Upper lobe of left lung (tissue), 6 donors: ENCODE results near the gene MAPK13. TPM values are rescaled to one million over a fixed set of nuclear protein-coding genes. Genes with fewer than 3 reads are reported as not detected.
A peak's percentile ranks its signal among the peaks of the same experiment; 100 is the strongest.
"Not testable (repeated sequence)": the region's sequence is repeated elsewhere in the genome, so short reads cannot be mapped to it uniquely, and the experiment has no call there.

Source experiments
- ATAC-seq, 2 donors: fragments of 200-7000 bp; cut with Tn5 transposase; one replicate each; pipeline ENCODE4 v1.9.1; 2022; ENCODE audit warnings: mild to moderate bottlenecking in 2 of 2, moderate library complexity in 2 of 2; ENCODE audit not compliant: low FRiP score in 2 of 2
- DNase-seq, 2 donors: peaks; one replicate each; pipeline ENCODE4 v3.0.0-alpha.2; 2019 to 2020
- H3K27ac ChIP-seq, 4 donors: fragments of 200-600 bp; sonication (generic); one replicate each; pipeline ENCODE4 v1.5.1; 2016 to 2019
- H3K27me3 ChIP-seq, 4 donors: fragments of 200-600 bp; sonication (generic); one replicate each; pipeline ENCODE4 v1.5.1; 2017 to 2019
- H3K36me3 ChIP-seq, 4 donors: fragments of 200-600 bp; sonication (generic); one replicate each; pipeline ENCODE4 v1.5.1; 2016 to 2019
- H3K4me1 ChIP-seq, 4 donors: fragments of 200-600 bp; sonication (generic); one replicate each; pipeline ENCODE4 v1.5.1; 2018 to 2019
- H3K4me3 ChIP-seq, 4 donors: fragments of 200-600 bp; sonication (generic); one replicate each; pipeline ENCODE4 v1.5.1; 2017 to 2019; ENCODE audit warnings: mild to moderate bottlenecking in 2 of 4, moderate library complexity in 1 of 4
- H3K9me3 ChIP-seq, 4 donors: fragments of 200-600 bp; sonication (generic); one replicate each; pipeline ENCODE4 v1.5.1; 2018 to 2019
- CTCF ChIP-seq, 6 experiments: fragments of 450-650 bp in 4 of 6; fragments of 200-600 bp in 2 of 6; sonication (generic) in 2 of 6; IDR thresholded peaks; one replicate each; pipeline ENCODE4 v1.5.1; 2016 to 2019; ENCODE audit warnings: antibody characterized with exemption in 6 of 6
- EP300 ChIP-seq, 4 donors: sonication (generic); formaldehyde crosslinking; IDR thresholded peaks; one replicate each; pipeline ENCODE4 v1.5.1; 2017; ENCODE audit warnings: antibody characterized with exemption in 4 of 4, control low read depth in 2 of 4
- POLR2A ChIP-seq, 4 donors: fragments of 450-650 bp; IDR thresholded peaks; one replicate each; pipeline ENCODE4 v1.5.1; 2016 to 2017; ENCODE audit warnings: antibody characterized with exemption in 4 of 4, mild to moderate bottlenecking in 2 of 4
- POLR2AphosphoS5 ChIP-seq, 2 donors: sonication (generic); formaldehyde crosslinking; IDR thresholded peaks; one replicate each; pipeline ENCODE4 v1.5.1; 2017; ENCODE audit warnings: antibody characterized with exemption in 2 of 2
- WGBS, 2 donors: methylation state at CpG; one replicate each; pipeline ENCODE4 v1.1.5; 2017 to 2018; 5-methylcytosine and 5-hydroxymethylcytosine counted together
- total RNA-seq, 6 donors: library from RNA; depleted of rRNA in 4 of 6; stranded (reverse); fragments of >200 nt in 4 of 6; gene quantifications; one replicate each; pipeline versions ENCODE4 v1.1.0 to v1.2.1, GENCODE V29; 2016 to 2021
- donor health status: DM: no; HTN: no; CAD: no; lungs with moderate emphysema.
- donor health status: DM: no; HTN: yes; CAD: no; lungs with severe emphysema.

The MAPK13 gene
- total RNA-seq: 10 to 100 TPM; 56.7 to 90.1 (median 80.1) TPM

- Histone ChIP-seq H3K4me3 (peak within 1 kb of the TSS; percentile 3 to 61 (median 55)), H3K9me3 (no peaks in the 10 kb centered on the region), H3K27me3 (no peaks in the 10 kb centered on the region), H3K36me3 (peaks cover 0 to 4% (median 2%) of the 10 kb centered on the region in 4 donors), H3K4me1 (peaks cover 39 to 64% (median 56%) of the 10 kb centered on the region in 4 donors), H3K27ac (peak within 1 kb of the TSS; percentile 85 to 96 (median 86))
- WGBS, 2 donors: 7 to 13% methylated on average over 14 to 15 of the region's 59 CpGs
- TF ChIP-seq POLR2A (IDR thresholded peaks at IDR 0.05) (peak in 2 of 4 donors; percentile 51 to 67), CTCF (IDR thresholded peaks at IDR 0.05) (no peak), POLR2AphosphoS5 (IDR thresholded peaks at IDR 0.05) (no peak), EP300 (IDR thresholded peaks at IDR 0.05) (no peak)
- DNase-seq (peak; percentile 54 to 92), ATAC-seq (peak in 1 of 2 donors; percentile 15)
Observed at GRCh38 chr6:36129941-36130666, at the start of gene MAPK13. Gene MAPK13 (plus strand): TSS chr6:36130513. CDS start chr6:36130583, 70 bp downstream.

GRCh38 chr6:36082318-36082717 lies 48.0 kb upstream of the MAPK13 start:
- Histone ChIP-seq H3K4me1 (no peaks in the 10 kb centered on the region), H3K27me3 (no peaks in the 10 kb centered on the region), H3K27ac (no peak overlapping the region), H3K36me3 (peaks cover 24 to 71% (median 41%) of the 10 kb centered on the region in 4 donors), H3K4me3 (no peak overlapping the region), H3K9me3 (no peaks in the 10 kb centered on the region)
- TF ChIP-seq CTCF (IDR thresholded peaks at IDR 0.05) (no peak), POLR2A (IDR thresholded peaks at IDR 0.05) (no peak), EP300 (IDR thresholded peaks at IDR 0.05) (no peak), POLR2AphosphoS5 (IDR thresholded peaks at IDR 0.05) (no peak)
- no peak for DNase-seq
- WGBS, 2 donors: 67 to 95% methylated on average over 1 of the region's 1 CpG
- no peak for ATAC-seq

GRCh38 chr6:36083446-36083845 lies 46.9 kb upstream of the MAPK13 start:
- H3K27ac ChIP-seq: no peak overlapping the region
- ATAC-seq (no peak), DNase-seq (no peak)
- H3K27me3 ChIP-seq: no peaks in the 10 kb centered on the region
- no peak overlapping the region for H3K4me3 ChIP-seq
- 97% methylated on average over 3 of the region's 3 CpGs; no CpG with 5 or more reads in 1 of the 2 donors for WGBS, 2 donors
- TF ChIP-seq EP300 (IDR thresholded peaks at IDR 0.05) (no peak), POLR2AphosphoS5 (IDR thresholded peaks at IDR 0.05) (no peak), POLR2A (IDR thresholded peaks at IDR 0.05) (no peak), CTCF (IDR thresholded peaks at IDR 0.05) (no peak)
- H3K9me3 ChIP-seq: no peaks in the 10 kb centered on the region
- peaks cover 18 to 64% (median 39%) of the 10 kb centered on the region in 4 donors for H3K36me3 ChIP-seq
- no peaks in the 10 kb centered on the region for H3K4me1 ChIP-seq

DNA sequence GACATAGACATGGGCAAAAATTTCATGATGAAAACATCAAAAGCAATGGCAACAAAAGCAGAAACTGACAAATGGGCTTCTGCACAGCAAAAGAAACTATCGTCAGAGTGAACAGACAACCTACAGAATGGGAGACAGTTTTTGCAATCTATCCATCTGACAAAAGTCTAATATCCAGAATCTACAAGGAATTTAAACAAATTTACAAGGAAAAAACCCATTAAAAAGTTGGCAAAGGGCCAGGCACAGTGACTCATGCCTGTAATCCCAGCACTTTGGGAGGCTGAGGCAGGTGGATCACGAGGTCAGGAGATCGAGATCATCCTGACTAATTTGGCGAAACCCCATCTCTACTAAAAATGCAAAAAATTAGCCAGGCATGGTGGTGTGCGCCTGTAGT lies 42.1 kb upstream of the MAPK13 start:
- WGBS, 2 donors: 87 to 93% methylated on average over 5 of the region's 5 CpGs
- H3K9me3 ChIP-seq, H3K27me3 ChIP-seq, H3K4me1 ChIP-seq, H3K27ac ChIP-seq, DNase-seq, ATAC-seq, H3K4me3 ChIP-seq: not testable (repeated sequence)
- H3K36me3 ChIP-seq: peaks cover 5 to 42% (median 17%) of the 10 kb centered on the region in 4 donors

DNA sequence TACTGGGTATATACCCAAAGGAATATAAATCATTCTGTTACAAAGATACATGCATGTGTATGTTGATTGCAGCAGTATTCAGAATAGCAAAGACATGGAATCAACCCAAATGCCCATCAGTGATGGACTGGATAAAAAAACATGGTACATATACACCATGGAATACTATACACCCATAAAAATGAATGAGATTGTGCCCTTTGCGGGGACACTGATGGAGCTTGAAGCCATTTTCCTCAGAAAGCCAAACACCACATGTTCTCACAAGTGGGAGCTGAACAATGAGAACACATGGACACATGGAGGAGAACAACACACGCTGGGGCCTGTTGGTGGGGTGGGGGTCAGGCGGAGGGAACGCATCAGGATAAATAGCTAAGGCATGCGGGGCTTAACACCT lies 41.3 kb upstream of the MAPK13 start:
- no peak for TF ChIP-seq EP300 (IDR thresholded peaks at IDR 0.05)
- no peak for TF ChIP-seq CTCF (IDR thresholded peaks at IDR 0.05)
- TF ChIP-seq POLR2AphosphoS5 (IDR thresholded peaks at IDR 0.05): no peak
- no peak for TF ChIP-seq POLR2A (IDR thresholded peaks at IDR 0.05)
- Histone ChIP-seq H3K36me3 (peaks cover 0 to 33% (median 10%) of the 10 kb centered on the region in 4 donors), H3K27me3 (no peaks in the 10 kb centered on the region), H3K27ac (no peak overlapping the region), H3K4me1 (no peaks in the 10 kb centered on the region), H3K9me3 (no peaks in the 10 kb centered on the region), H3K4me3 (no peak overlapping the region)
- no peak for DNase-seq
- WGBS, 2 donors: 93 to 95% methylated on average over 5 of the region's 5 CpGs
- ATAC-seq: no peak
